HEK293 (cell line): ENCODE data around the gene NRBF2.

Source experiments
- CTCF ChIA-PET: fragments of 350-600 bp; formaldehyde crosslinking; extraction: SDS; loops from one replicate; lab custom pipeline; 2021; ENCODE audit warnings: antibody characterized with exemption; lab: Yijun Ruan, JAX
- POLR2A ChIA-PET: fragments of 300-600 bp; formaldehyde crosslinking; extraction: SDS; loops from one replicate; lab custom pipeline; 2020; ENCODE audit warnings: antibody characterized with exemption, inconsistent platforms; lab: Yijun Ruan, JAX
- H3K27ac ChIP-seq: fragments of 200-500 bp; sonication (Bioruptor generic); 2 replicates; pipeline ENCODE4 v1.5.1; 2014; ENCODE audit warnings: low read depth, low read length, control low read depth, inconsistent platforms; ENCODE audit errors: extremely low read depth
- H3K36me3 ChIP-seq, 2 experiments: fragments of 200-500 bp in 1 of 2; sonication (Bioruptor generic) in 1 of 2; 1 replicate in 1 of 2; 2 replicates in 1 of 2; pipeline ENCODE4 v1.5.1; 2014 to 2017; ENCODE audit warnings: inconsistent platforms in 2 of 2, low read length in 2 of 2; ENCODE audit not compliant: control insufficient read depth in 2 of 2, insufficient read depth in 1 of 2
- H3K4me1 ChIP-seq: fragments of 200-500 bp; sonication (Bioruptor generic); 2 replicates; pipeline ENCODE4 v1.5.1; 2014; ENCODE audit warnings: mild to moderate bottlenecking, low read length, inconsistent platforms; ENCODE audit not compliant: control insufficient read depth, insufficient read depth
- H3K4me3 ChIP-seq: 2 replicates; pipeline ENCODE4 v1.5.1; 2011; ENCODE audit warnings: low read depth, mild to moderate bottlenecking, control low read depth, low read length, moderate library complexity
- H3K9me3 ChIP-seq: fragments of 200-500 bp; sonication (Bioruptor generic); 2 replicates; pipeline ENCODE4 v1.5.1; 2014; ENCODE audit warnings: low read depth, low read length, inconsistent platforms; ENCODE audit not compliant: control insufficient read depth, insufficient read depth
- HIC1 ChIP-seq: fragments of 450-650 bp; formaldehyde crosslinking; IDR thresholded peaks from 2 replicates; pipeline ENCODE4 v1.5.1; 2016; ENCODE audit warnings: missing biosample characterization, missing genetic modification characterization
- IKZF3 ChIP-seq: fragments of 450-650 bp; IDR thresholded peaks from 2 replicates; pipeline ENCODE4 v1.5.0; 2018; ENCODE audit warnings: missing biosample characterization, mild to moderate bottlenecking, missing genetic modification characterization, moderate library complexity
- MEIS1 ChIP-seq: sonication (generic); formaldehyde crosslinking; IDR thresholded peaks from 2 replicates; pipeline ENCODE4 v1.8.1; 2022; ENCODE audit warnings: missing genetic modification reagents, mild to moderate bottlenecking, borderline replicate concordance
- OSR2 ChIP-seq: fragments of 450-650 bp; formaldehyde crosslinking; IDR thresholded peaks from 2 replicates; pipeline ENCODE4 v1.5.1; 2016; ENCODE audit warnings: missing biosample characterization, missing genetic modification characterization
- SP3 ChIP-seq: fragments of 450-650 bp; formaldehyde crosslinking; IDR thresholded peaks from 2 replicates; pipeline ENCODE4 v1.5.1; 2016; ENCODE audit warnings: missing biosample characterization, missing genetic modification characterization
- TSHZ1 ChIP-seq: fragments of 450-650 bp; formaldehyde crosslinking; IDR thresholded peaks from 2 replicates; pipeline ENCODE4 v1.5.1; 2016; ENCODE audit warnings: missing biosample characterization, missing genetic modification characterization, borderline replicate concordance
- ZNF174 ChIP-seq: fragments of 450-650 bp; formaldehyde crosslinking; IDR thresholded peaks from 2 replicates; pipeline ENCODE4 v1.5.0; 2017; ENCODE audit warnings: missing biosample characterization, mild to moderate bottlenecking, missing genetic modification characterization
- ZNF274 ChIP-seq, 2 experiments: fragments of 200-500 bp in 1 of 2; fragments of 450-650 bp in 1 of 2; sonication (Bioruptor generic) in 1 of 2; formaldehyde crosslinking in 1 of 2; IDR thresholded peaks; 2 replicates each; pipeline versions ENCODE4 v1.5.1 to v1.6.1; 2014 to 2016; ENCODE audit warnings: borderline replicate concordance in 1 of 2, inconsistent platforms in 1 of 2, low read length in 1 of 2, missing biosample characterization in 1 of 2, missing genetic modification characterization in 1 of 2
- ZNF510 ChIP-seq: fragments of 450-650 bp; formaldehyde crosslinking; IDR thresholded peaks from 2 replicates; pipeline ENCODE4 v1.5.1; 2018; ENCODE audit warnings: mild to moderate bottlenecking, missing genetic modification characterization, missing biosample characterization; ENCODE audit not compliant: insufficient replicate concordance
- ZNF513 ChIP-seq: fragments of 450-650 bp; IDR thresholded peaks from 2 replicates; pipeline ENCODE4 v1.5.1; 2018; ENCODE audit warnings: missing biosample characterization, missing genetic modification characterization
- ZNF555 ChIP-seq: fragments of 450-650 bp; formaldehyde crosslinking; conservative IDR thresholded peaks from 2 replicates; pipeline ENCODE4 v1.5.1; 2017; ENCODE audit warnings: missing biosample characterization, mild to moderate bottlenecking, missing genetic modification characterization, inconsistent platforms
- ZNF626 ChIP-seq: fragments of 450-650 bp; sonication (Bioruptor Pico); formaldehyde crosslinking; IDR thresholded peaks from 2 replicates; pipeline ENCODE4 v1.5.1; 2018; ENCODE audit warnings: missing biosample characterization, missing genetic modification characterization, inconsistent platforms
- ZNF639 ChIP-seq: fragments of 450-650 bp; formaldehyde crosslinking; IDR thresholded peaks from 2 replicates; pipeline ENCODE4 v1.5.1; 2016; ENCODE audit warnings: missing biosample characterization, missing genetic modification characterization
- ZNF837 ChIP-seq: fragments of 450-650 bp; formaldehyde crosslinking; IDR thresholded peaks from 2 replicates; pipeline ENCODE4 v1.5.1; 2016; ENCODE audit warnings: missing biosample characterization, missing genetic modification characterization
- ZSCAN30 ChIP-seq: fragments of 450-650 bp; IDR thresholded peaks from 2 replicates; pipeline ENCODE4 v1.5.1; 2018; ENCODE audit warnings: missing biosample characterization, mild to moderate bottlenecking, missing genetic modification characterization, moderate library complexity
- ZSCAN5A ChIP-seq: fragments of 450-650 bp; formaldehyde crosslinking; IDR thresholded peaks from 2 replicates; pipeline ENCODE4 v1.5.1; 2016; ENCODE audit warnings: missing biosample characterization, missing genetic modification characterization

Gene NRBF2

GRCh38 chr10:63120554-63120953, 12.6 kb upstream of the NRBF2 start (continued):
- no peak for TF ChIP-seq TSHZ1 (tag by site-specific recombination)
- no peak for TF ChIP-seq ZNF555 (tag by site-specific recombination)
- no peak for TF ChIP-seq HIC1
- no peak for TF ChIP-seq ZNF639
- TF ChIP-seq IKZF3 (tag by site-specific recombination), result no peak
- TF ChIP-seq ZSCAN5A, result no peak
- TF ChIP-seq MEIS1 (CRISPR knock-in tag), result no peak

- Histone ChIP-seq H3K36me3 (no peaks in the 10 kb centered on the region), H3K4me1 (no peaks in the 10 kb centered on the region), H3K4me3 (no peak overlapping the region), H3K9me3 (no peaks in the 10 kb centered on the region), H3K27ac (no peak overlapping the region)
- TF ChIP-seq ZNF174 (tag by site-specific recombination) (no peak), ZNF510 (no peak), ZNF274 (IDR thresholded peaks at IDR 0.05; ENCODE audit: low read length) (no peak), ZNF274 (tag by site-specific recombination; IDR thresholded peaks at IDR 0.05; ENCODE audit: borderline replicate concordance) (no peak), ZNF513 (tag by site-specific recombination) (no peak), SP3 (tag by site-specific recombination) (no peak), ZSCAN30 (tag by site-specific recombination) (no peak), OSR2 (tag by site-specific recombination) (no peak), ZNF626 (tag by site-specific recombination) (no peak), ZNF837 (tag by site-specific recombination) (no peak)
- ChIA-PET CTCF (no interaction called here), POLR2A (no interaction called here)
Measured at GRCh38 chr10:63123727-63124362, 9.3 kb upstream of the NRBF2 start.
